Natural killer cell (primary cell): ENCODE results near the gene EPB41L5. TPM values are rescaled to one million over a fixed set of nuclear protein-coding genes. Genes with fewer than 3 reads are reported as not detected.

Source experiments
- ATAC-seq, 3 donors: fragments of 150-1000 bp in 2 of 3; fragments of 200-7000 bp in 1 of 3; cut with Tn5 transposase; 1 replicate in 1 of 3; 2 replicates in 2 of 3; pipeline ENCODE4 v1.10.0; 2021; ENCODE audit warnings: mild to moderate bottlenecking in 2 of 3, moderate library complexity in 2 of 3
- DNase-seq, 2 donors: peaks; one replicate each; pipeline versions ENCODE4 v3.0.0 to v3.0.0-alpha.2; 2013 to 2021; ENCODE audit warnings: mixed read lengths in 1 of 2
- H3K27ac ChIP-seq: one replicate; pipeline ENCODE4 v1.5.1; 2013; ENCODE audit warnings: mild to moderate bottlenecking, low read length
- H3K27me3 ChIP-seq: one replicate; pipeline ENCODE4 v1.6.1; 2013; ENCODE audit warnings: low read length; ENCODE audit not compliant: control insufficient read depth, insufficient read depth
- H3K36me3 ChIP-seq: one replicate; pipeline ENCODE4 v1.6.1; 2013; ENCODE audit warnings: low read length; ENCODE audit not compliant: control insufficient read depth, insufficient read depth
- H3K4me1 ChIP-seq: one replicate; pipeline ENCODE4 v1.6.1; 2013; ENCODE audit warnings: low read length; ENCODE audit not compliant: control insufficient read depth, insufficient read depth
- H3K4me3 ChIP-seq: one replicate; pipeline ENCODE4 v1.5.1; 2013; ENCODE audit warnings: low read length
- H3K9me3 ChIP-seq: one replicate; pipeline ENCODE4 v1.6.1; 2013; ENCODE audit warnings: low read length; ENCODE audit not compliant: control insufficient read depth, insufficient read depth
- H3K27ac Mint-ChIP-seq, 2 donors: one replicate each; pipeline ENCODE4 v1.8.0; 2022; ENCODE audit warnings: mild to moderate bottlenecking in 2 of 2, mixed read lengths in 2 of 2, moderate library complexity in 1 of 2
- H3K27me3 Mint-ChIP-seq, 2 donors: one replicate each; pipeline ENCODE4 v1.8.0; 2022; ENCODE audit warnings: low read depth in 2 of 2, mixed read lengths in 2 of 2
- H3K36me3 Mint-ChIP-seq: one replicate; pipeline ENCODE4 v1.8.0; 2022; ENCODE audit warnings: mixed read lengths
- H3K4me1 Mint-ChIP-seq, 2 donors: one replicate each; pipeline ENCODE4 v1.8.0; 2022; ENCODE audit warnings: mixed read lengths in 2 of 2
- H3K4me3 Mint-ChIP-seq: one replicate; pipeline ENCODE4 v1.8.0; 2022; ENCODE audit warnings: mild to moderate bottlenecking, moderate library complexity, mixed read lengths
- H3K9me3 Mint-ChIP-seq, 2 donors: one replicate each; pipeline ENCODE4 v1.8.0; 2022; ENCODE audit warnings: mixed read lengths in 2 of 2
- WGBS: methylation state at CpG from one replicate; pipeline ENCODE4 v1.1.7; 2013; ENCODE audit warnings: missing lambda C conversion rate; ENCODE audit not compliant: insufficient coverage; 5-methylcytosine and 5-hydroxymethylcytosine counted together
- intact Hi-C: fragments of 100-400 bp; cut with micrococcal nuclease; formaldehyde crosslinking; loops from one replicate; pipeline ENCODE4 v1.14.2; 2022
- total RNA-seq, 4 donors: library from RNA; stranded (reverse); fragments of 120-200 nt in 1 of 4; gene quantifications; one replicate each; pipeline versions ENCODE4 v1.2.3 to v1.2.4, GENCODE V29; 2013 to 2022
- TF ChIP-seq, protein P1 (sequence below): fragments of 200-600 bp; IDR thresholded peaks from one replicate; pipeline ENCODE4 v1.8.0; 2022; ENCODE audit warnings: antibody characterized with exemption

EPB41L5 gene
- total RNA-seq, 3 donors from 2014 or later (not counting 1 experiment from before 2014, with no cell fraction given) = 3.0 to 8.5 (median 3.6) TPM

DNA sequence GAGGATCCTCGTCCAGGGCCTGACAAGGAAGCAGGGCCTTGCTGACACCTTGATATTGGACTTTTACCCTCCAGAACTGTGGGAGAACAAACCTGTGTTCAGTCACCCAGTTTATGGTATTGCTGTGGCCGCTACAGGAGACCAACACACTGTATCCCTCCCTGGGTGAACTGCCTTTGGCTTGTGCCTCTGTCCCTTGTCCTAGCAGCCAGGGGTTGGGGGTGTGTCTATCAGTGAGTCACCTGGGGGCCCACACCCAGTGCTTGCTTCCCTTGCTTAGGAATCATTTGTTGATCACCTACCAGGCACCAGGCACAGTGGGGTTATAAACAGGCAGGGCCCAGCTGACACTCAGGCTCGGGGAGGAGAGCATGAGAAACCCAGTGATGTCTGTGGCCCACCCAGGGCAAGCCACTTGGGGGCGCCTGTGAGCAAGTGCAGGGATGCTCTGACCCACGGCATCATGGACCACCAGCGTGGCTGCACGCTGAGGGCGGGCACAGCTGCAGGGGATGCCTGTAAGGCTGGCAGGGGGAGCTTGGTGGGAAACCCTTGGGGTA is 193.2 kb downstream of the EPB41L5 start:
- DNase-seq (peak in 1 of 2 donors; percentile 47), ATAC-seq (no peak)
- peaks cover 8 to 10% of the 10 kb centered on the region in 2 donors for H3K4me1 Mint-ChIP-seq
- H3K4me3 ChIP-seq = no peak overlapping the region
- WGBS = 88% methylated on average over 8 of the region's 8 CpGs
- no peaks in the 10 kb centered on the region for H3K9me3 ChIP-seq
- H3K9me3 Mint-ChIP-seq = no peaks in the 10 kb centered on the region
- no peak overlapping the region for H3K27ac Mint-ChIP-seq
- no peak overlapping the region for H3K4me3 Mint-ChIP-seq
- no peaks in the 10 kb centered on the region for H3K36me3 ChIP-seq
- no peaks in the 10 kb centered on the region for H3K36me3 Mint-ChIP-seq
- TF ChIP-seq, protein P1, sequence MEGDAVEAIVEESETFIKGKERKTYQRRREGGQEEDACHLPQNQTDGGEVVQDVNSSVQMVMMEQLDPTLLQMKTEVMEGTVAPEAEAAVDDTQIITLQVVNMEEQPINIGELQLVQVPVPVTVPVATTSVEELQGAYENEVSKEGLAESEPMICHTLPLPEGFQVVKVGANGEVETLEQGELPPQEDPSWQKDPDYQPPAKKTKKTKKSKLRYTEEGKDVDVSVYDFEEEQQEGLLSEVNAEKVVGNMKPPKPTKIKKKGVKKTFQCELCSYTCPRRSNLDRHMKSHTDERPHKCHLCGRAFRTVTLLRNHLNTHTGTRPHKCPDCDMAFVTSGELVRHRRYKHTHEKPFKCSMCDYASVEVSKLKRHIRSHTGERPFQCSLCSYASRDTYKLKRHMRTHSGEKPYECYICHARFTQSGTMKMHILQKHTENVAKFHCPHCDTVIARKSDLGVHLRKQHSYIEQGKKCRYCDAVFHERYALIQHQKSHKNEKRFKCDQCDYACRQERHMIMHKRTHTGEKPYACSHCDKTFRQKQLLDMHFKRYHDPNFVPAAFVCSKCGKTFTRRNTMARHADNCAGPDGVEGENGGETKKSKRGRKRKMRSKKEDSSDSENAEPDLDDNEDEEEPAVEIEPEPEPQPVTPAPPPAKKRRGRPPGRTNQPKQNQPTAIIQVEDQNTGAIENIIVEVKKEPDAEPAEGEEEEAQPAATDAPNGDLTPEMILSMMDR = peak; percentile 9
- intact Hi-C loops = no loop called here
- no peak overlapping the region for H3K27ac ChIP-seq
- no peaks in the 10 kb centered on the region for H3K27me3 Mint-ChIP-seq
- peaks cover 20% of the 10 kb centered on the region for H3K4me1 ChIP-seq
- H3K27me3 ChIP-seq = no peaks in the 10 kb centered on the region

DNA sequence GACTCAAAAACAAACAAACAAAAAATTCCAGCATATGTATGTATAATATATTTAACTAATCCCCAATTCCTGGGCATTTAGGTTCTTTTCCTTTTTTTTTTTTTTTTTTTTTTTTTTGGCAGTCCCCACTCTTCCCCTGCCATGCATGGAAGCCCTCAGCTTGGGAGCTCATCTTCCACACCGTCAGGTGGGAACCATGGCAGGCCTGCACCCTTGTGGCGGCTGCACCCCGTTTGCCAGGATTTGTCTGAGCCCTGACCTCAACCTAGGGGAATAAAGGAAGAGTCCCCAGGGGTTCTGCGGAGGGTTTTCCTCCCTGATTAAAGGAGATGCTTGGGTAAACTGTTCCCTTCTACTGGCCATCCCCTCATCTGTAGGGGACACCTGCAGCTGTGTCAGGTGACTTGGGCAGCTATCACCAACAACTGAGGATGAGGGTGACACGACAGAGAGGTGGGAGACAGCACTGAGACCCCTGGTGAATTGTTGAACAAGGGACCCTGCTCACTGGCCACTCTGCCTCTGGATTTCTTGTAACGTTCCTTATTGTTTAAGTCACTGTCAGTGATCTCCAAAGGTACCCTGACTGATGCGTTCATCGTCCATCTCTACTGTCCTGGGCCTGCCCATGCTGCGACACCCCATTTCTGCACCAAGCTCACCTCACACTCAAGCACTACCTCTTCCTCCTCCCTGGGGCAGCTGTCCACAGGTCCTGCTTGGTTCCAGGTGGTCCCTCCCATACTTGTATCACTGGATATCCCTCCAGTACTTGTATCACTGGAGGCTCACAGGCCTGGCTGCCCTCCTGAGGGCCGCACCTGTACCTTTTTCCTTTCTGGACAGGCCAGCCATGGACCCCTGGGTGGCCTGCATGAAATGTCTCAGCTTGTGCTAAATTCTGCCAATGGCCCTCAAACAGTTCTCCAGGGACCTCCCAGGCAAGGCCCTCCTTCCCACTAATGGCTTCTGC is 195.8 kb downstream of the EPB41L5 start:
- no peaks in the 10 kb centered on the region for H3K9me3 Mint-ChIP-seq
- no peaks in the 10 kb centered on the region for H3K9me3 ChIP-seq
- H3K4me3 Mint-ChIP-seq = no peak overlapping the region
- no peaks in the 10 kb centered on the region for H3K36me3 Mint-ChIP-seq
- no peak for DNase-seq
- intact Hi-C loops = no loop called here
- H3K27ac Mint-ChIP-seq = peak overlapping the region in 1 of 2 donors; percentile 39
- 96% methylated on average over 9 of the region's 10 CpGs for WGBS
- TF ChIP-seq, protein P1 = no peak
- H3K36me3 ChIP-seq = no peaks in the 10 kb centered on the region
- H3K4me3 ChIP-seq = no peak overlapping the region
- peaks cover 20% of the 10 kb centered on the region for H3K4me1 ChIP-seq
- no peaks in the 10 kb centered on the region for H3K27me3 ChIP-seq
- no peaks in the 10 kb centered on the region for H3K27me3 Mint-ChIP-seq
- no peak for ATAC-seq
- H3K4me1 Mint-ChIP-seq = peaks cover 8 to 10% of the 10 kb centered on the region in 2 donors
- H3K27ac ChIP-seq = no peak overlapping the region

DNA sequence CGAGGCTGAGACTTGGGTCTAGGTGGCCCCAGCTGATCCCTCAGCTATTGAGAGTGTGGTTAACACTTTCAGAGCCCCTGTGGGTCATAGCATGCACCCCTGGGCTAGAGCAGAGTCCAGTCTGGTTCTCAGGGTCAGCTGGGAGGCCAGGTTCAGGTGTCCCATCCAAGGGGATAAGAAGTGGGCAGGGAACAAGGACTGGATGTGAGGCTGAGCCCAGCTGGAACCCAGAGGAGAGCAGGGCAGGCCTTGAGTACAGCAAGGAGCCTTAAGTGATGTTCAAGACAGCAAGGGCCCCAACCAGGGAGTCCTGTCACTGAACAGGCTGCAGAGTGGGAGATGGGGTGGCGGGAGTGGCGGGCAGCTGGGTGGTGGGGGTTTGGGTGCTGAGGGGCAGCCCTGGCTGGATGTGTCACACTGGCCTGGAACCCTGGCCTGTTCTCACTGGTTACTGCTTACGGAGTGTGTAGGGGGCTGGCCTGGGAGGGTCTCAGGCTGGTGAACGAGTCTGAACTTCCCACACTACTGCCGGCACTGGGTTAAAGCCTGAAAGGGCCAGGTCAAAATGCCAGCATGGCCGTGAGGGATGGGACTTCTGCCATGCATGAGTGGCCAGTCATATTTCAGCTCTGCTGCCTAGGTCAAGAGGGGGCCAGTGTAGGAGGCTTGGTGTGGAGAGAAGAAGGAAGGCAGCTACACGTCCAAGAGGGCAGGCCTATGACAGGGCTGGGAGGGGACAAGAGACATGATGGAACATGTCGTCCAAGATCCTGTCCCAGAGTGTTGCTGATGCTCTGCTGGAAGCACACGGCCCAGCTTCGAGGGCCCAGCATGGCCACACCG is 196.8 kb downstream of the EPB41L5 start:
- TF ChIP-seq, protein P1 = no peak
- no peak for DNase-seq
- Mint-ChIP-seq H3K4me1 (peaks cover 8 to 10% of the 10 kb centered on the region in 2 donors), H3K9me3 (no peaks in the 10 kb centered on the region), H3K4me3 (no peak overlapping the region), H3K27me3 (no peaks in the 10 kb centered on the region), H3K27ac (peak overlapping the region in 1 of 2 donors; percentile 39), H3K36me3 (no peaks in the 10 kb centered on the region)
- H3K36me3 ChIP-seq = no peaks in the 10 kb centered on the region
- peak in 2 of 3 donors; percentile 30 to 38 for ATAC-seq
- WGBS = 73% methylated on average over 12 of the region's 12 CpGs
- H3K27me3 ChIP-seq = no peaks in the 10 kb centered on the region
- intact Hi-C loops = no loop called here
- peaks cover 20% of the 10 kb centered on the region for H3K4me1 ChIP-seq
- no peak overlapping the region for H3K27ac ChIP-seq
- no peak overlapping the region for H3K4me3 ChIP-seq
- no peaks in the 10 kb centered on the region for H3K9me3 ChIP-seq
